DOHH2 (cell line): ENCODE results near the gene APOE.

Experiments used
- H3F3A ChIP-seq: fragments of 200-600 bp; sonication (generic), shearing (Covaris generic); 2 replicates; pipeline ENCODE4 v1.6.0; 2016; ENCODE audit warnings: antibody characterized with exemption, mild to moderate bottlenecking; ENCODE audit not compliant: control insufficient read depth, insufficient read depth
- H3K27ac ChIP-seq: fragments of 200-600 bp; sonication (generic); 2 replicates; pipeline ENCODE4 v1.5.1; 2014; ENCODE audit warnings: low read depth, mild to moderate bottlenecking, low read length, moderate library complexity
- H3K27me3 ChIP-seq: fragments of 200-600 bp; sonication (generic); 2 replicates; pipeline ENCODE4 v1.6.1; 2014; ENCODE audit warnings: mild to moderate bottlenecking, low read length, mixed read lengths; ENCODE audit not compliant: control insufficient read depth
- H3K36me3 ChIP-seq: fragments of 200-600 bp; sonication (generic); 2 replicates; pipeline ENCODE4 v1.6.1; 2014; ENCODE audit warnings: mild to moderate bottlenecking, low read length, moderate library complexity, mixed read lengths; ENCODE audit not compliant: control insufficient read depth
- H3K4me1 ChIP-seq: fragments of 200-600 bp; sonication (generic); 2 replicates; pipeline ENCODE4 v1.6.1; 2014; ENCODE audit warnings: mild to moderate bottlenecking, low read length, mixed read lengths; ENCODE audit not compliant: control insufficient read depth
- H3K4me2 ChIP-seq: fragments of 200-600 bp; sonication (generic); 2 replicates; pipeline ENCODE4 v1.6.0; 2014; ENCODE audit warnings: mild to moderate bottlenecking, low read length, moderate library complexity
- H3K4me3 ChIP-seq: fragments of 200-600 bp; sonication (generic); 2 replicates; pipeline ENCODE4 v1.5.1; 2014; ENCODE audit warnings: mild to moderate bottlenecking, low read length, mixed read lengths
- H3K79me2 ChIP-seq: fragments of 200-600 bp; sonication (generic); 2 replicates; pipeline ENCODE4 v1.6.1; 2014; ENCODE audit warnings: mild to moderate bottlenecking, low read length, mixed read lengths; ENCODE audit not compliant: control insufficient read depth
- H3K9me2 ChIP-seq: fragments of 200-600 bp; sonication (generic); replicated peaks from 2 replicates; pipeline ENCODE4 v1.6.1; 2014; ENCODE audit warnings: mild to moderate bottlenecking, low read length, mixed read lengths; ENCODE audit not compliant: control insufficient read depth
- H3K9me3 ChIP-seq: fragments of 200-600 bp; sonication (generic); 2 replicates; pipeline ENCODE4 v1.6.1; 2014; ENCODE audit warnings: antibody characterized with exemption, low read length, mixed read lengths; ENCODE audit not compliant: control insufficient read depth, insufficient read depth
- H4K20me1 ChIP-seq: fragments of 200-600 bp; sonication (generic); 2 replicates; pipeline ENCODE4 v1.6.0; 2014; ENCODE audit warnings: low read depth, mild to moderate bottlenecking, antibody characterized with exemption, low read length, moderate library complexity; ENCODE audit not compliant: control insufficient read depth, insufficient read depth
- EZH2phosphoT487 ChIP-seq: fragments of 200-600 bp; sonication (generic); IDR thresholded peaks from 2 replicates; pipeline ENCODE4 v1.6.1; 2017; ENCODE audit warnings: borderline replicate concordance, mild to moderate bottlenecking, antibody characterized with exemption, low read length, moderate library complexity, mixed read lengths
- TF ChIP-seq, protein P1 (sequence below): fragments of 200-600 bp; sonication (generic); IDR thresholded peaks from one replicate; pipeline ENCODE4 v1.5.1; 2014; ENCODE audit warnings: antibody characterized with exemption, mild to moderate bottlenecking, low read depth, low read length; ENCODE audit not compliant: poor library complexity, severe bottlenecking

Gene APOE

DNA sequence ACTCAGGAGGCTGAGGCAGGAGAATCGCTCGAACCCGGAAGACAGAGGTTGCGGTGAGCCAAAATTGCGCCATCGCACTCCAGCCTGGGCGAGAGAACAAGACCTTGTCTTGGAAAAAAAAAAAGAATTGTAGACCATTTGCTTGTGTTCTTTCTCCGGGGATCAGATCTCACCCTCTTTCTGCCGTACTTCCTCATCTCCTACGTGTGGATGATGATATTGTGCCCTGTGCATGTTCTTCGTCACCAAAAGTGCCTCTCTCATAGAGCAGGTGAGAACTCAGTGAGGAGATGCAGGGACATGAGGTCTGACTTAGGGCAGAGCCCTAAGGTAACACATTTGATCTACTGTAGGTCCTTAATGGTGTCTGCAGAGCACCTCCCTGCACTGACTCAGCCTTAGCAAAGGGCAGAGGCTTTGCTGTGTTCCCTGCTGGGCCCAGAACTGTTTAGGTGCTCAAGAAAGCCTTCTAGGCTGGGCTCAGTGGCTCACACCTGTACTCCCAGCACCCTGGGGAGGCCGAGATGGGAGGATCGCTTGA, 41.5 kb downstream of the APOE start:
- Histone ChIP-seq H3K9me2 (no peaks in the 10 kb centered on the region), H3K9me3 (no peaks in the 10 kb centered on the region), H3K4me2 (no peak overlapping the region), H3K4me1 (peaks cover 28% of the 10 kb centered on the region), H3F3A (0 out of 2 replicates have a peak, but pooled peaks cover 3% of the 10 kb centered on the region), H3K79me2 (no peaks in the 10 kb centered on the region), H3K27me3 (no peaks in the 10 kb centered on the region), H4K20me1 (no peaks in the 10 kb centered on the region), H3K36me3 (no peaks in the 10 kb centered on the region), H3K27ac (no peak overlapping the region), H3K4me3 (no peak overlapping the region)
- TF ChIP-seq EZH2phosphoT487, result no peak
- TF ChIP-seq, protein P1, sequence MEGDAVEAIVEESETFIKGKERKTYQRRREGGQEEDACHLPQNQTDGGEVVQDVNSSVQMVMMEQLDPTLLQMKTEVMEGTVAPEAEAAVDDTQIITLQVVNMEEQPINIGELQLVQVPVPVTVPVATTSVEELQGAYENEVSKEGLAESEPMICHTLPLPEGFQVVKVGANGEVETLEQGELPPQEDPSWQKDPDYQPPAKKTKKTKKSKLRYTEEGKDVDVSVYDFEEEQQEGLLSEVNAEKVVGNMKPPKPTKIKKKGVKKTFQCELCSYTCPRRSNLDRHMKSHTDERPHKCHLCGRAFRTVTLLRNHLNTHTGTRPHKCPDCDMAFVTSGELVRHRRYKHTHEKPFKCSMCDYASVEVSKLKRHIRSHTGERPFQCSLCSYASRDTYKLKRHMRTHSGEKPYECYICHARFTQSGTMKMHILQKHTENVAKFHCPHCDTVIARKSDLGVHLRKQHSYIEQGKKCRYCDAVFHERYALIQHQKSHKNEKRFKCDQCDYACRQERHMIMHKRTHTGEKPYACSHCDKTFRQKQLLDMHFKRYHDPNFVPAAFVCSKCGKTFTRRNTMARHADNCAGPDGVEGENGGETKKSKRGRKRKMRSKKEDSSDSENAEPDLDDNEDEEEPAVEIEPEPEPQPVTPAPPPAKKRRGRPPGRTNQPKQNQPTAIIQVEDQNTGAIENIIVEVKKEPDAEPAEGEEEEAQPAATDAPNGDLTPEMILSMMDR, result no peak

DNA sequence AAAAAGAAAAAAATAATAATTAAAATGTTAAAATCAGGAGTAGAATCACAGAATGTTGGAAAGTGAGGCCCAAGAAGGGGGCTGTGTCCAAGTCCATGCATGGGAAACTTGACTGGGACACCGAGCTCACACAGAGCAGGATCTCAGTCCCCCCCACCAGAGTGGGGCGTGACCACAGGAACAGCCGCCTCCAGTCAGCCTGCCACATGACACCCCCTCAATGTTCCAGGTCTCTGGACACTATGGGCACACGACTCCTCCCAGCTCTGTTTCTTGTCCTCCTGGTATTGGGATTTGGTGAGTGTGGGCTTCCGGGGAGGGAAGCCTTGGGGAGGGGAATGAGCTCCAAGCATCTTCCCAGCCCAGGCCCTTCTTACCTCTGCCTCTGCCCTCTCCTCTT, 42.6 kb downstream of the APOE start:
- no peaks in the 10 kb centered on the region for H3K9me3 ChIP-seq
- H3K79me2 ChIP-seq, result peaks cover 2% of the 10 kb centered on the region; the same call in 1 of the 2 replicates
- H3K4me1 ChIP-seq, result peaks cover 19% of the 10 kb centered on the region
- no peaks in the 10 kb centered on the region for H3K9me2 ChIP-seq
- H3K4me2 ChIP-seq, result no peak overlapping the region
- H3K4me3 ChIP-seq, result no peak overlapping the region
- H3K27ac ChIP-seq, result no peak overlapping the region
- H3K36me3 ChIP-seq, result no peaks in the 10 kb centered on the region
- H4K20me1 ChIP-seq, result no peaks in the 10 kb centered on the region
- TF ChIP-seq, protein P1, result no peak
- no peak for TF ChIP-seq EZH2phosphoT487
- H3F3A ChIP-seq, result 0 out of 2 replicates have a peak, but pooled peaks cover 3% of the 10 kb centered on the region
- no peaks in the 10 kb centered on the region for H3K27me3 ChIP-seq

DNA sequence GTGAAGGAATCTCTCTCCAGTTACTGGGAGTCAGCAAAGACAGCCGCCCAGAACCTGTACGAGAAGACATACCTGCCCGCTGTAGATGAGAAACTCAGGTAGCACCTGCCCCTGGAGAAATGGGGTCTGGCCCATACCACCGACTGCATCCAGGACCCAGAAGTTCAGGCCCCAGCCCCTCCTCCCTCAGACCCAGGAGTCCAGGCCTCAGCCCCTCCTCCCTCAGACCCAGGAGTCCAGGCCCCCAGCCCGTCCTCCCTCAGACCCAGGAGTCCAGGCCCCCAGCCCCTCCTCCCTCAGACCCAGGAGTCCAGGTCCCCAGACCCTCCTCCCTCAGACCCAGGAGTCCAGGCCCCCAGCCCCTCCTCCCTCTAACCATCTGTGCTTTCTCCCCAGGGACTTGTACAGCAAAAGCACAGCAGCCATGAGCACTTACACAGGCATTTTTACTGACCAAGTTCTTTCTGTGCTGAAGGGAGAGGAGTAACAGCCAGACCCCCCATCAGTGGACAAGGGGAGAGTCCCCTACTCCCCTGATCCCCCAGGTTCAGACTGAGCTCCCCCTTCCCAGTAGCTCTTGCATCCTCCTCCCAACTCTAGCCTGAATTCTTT, 43.3 kb downstream of the APOE start:
- 0 out of 2 replicates have a peak, but pooled peaks cover 3% of the 10 kb centered on the region for H3F3A ChIP-seq
- H3K27ac ChIP-seq, result no peak overlapping the region
- no peaks in the 10 kb centered on the region for H3K36me3 ChIP-seq
- no peaks in the 10 kb centered on the region for H3K9me3 ChIP-seq
- H3K27me3 ChIP-seq, result no peaks in the 10 kb centered on the region
- H3K79me2 ChIP-seq, result peaks cover 8% of the 10 kb centered on the region
- H4K20me1 ChIP-seq, result no peaks in the 10 kb centered on the region
- no peak overlapping the region for H3K4me2 ChIP-seq
- TF ChIP-seq EZH2phosphoT487, result no peak
- TF ChIP-seq, protein P1, result no peak
- H3K4me3 ChIP-seq, result no peak overlapping the region
- H3K4me1 ChIP-seq, result peaks cover 18% of the 10 kb centered on the region
- no peaks in the 10 kb centered on the region for H3K9me2 ChIP-seq
